Hematopoietic multipotent progenitor cell treated with erythropoietin and hydrocortisone succinate and interleukin-3 and kit ligand, for 15 days (in vitro differentiated cells): ENCODE data around the gene APLNR.

Experiments
- DNase-seq: peaks from one replicate; pipeline ENCODE4 v3.0.0-alpha.2; 2015; ENCODE audit warnings: low spot score

APLNR gene

DNA sequence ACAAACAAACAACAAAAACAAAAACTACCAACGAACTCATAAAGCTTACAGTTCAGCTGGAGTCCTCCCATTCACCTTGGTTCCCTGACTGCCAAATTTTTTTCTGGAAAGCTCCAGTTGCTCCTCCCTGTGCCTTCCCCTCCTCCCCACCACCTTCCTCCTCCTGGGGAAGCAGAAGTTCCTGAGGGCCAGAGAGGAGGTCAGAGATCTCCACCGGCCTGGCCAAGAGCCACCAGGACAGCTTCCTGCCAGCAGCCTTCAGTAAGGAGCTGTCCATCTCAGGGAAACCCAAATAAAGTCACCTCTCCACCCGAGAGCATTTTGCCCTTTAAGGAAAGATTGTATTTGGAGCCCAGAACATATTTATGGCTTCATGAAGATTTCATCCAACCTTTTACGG is 20.0 kb downstream of the APLNR start:
- no peak for DNase-seq

DNA sequence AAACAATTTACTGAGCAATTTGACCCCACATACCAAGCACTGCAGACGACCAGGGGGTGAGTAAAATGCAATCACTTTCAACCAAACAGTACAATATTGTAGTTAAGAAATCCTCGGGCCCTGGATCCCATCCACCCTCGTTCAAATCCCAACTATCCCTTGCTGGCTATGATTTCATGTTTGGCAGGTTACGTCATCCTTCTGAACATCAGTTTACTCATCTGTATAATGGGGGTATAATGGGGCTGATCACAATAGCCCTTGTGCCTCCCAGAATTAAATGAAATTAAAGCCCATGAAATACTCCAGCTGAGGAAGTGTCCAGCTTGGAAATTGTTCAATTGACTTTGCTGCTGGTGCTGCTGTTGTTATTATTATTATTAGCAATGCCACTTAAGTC is 20.6 kb downstream of the APLNR start:
- DNase-seq: no peak

- DNase-seq: no peak
Measured at GRCh38 chr11:57214494-57214893, 22.6 kb downstream of the APLNR start.

DNA sequence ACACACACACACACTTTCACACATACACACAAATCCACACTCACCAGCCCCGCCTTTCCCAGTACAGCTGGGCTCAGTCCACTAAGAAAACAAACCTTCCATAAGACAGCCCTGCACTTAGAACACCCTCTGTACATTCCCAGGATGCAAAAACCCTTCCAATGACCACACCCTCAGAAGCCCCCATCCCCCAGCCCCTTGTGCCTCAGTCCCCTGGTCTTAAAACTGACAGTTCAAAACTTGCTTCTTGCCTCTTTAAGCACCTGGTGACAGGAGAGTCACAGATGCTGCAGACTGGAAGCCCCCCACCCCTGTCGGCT is 23.0 kb downstream of the APLNR start:
- DNase-seq: no peak

- DNase-seq: no peak
Measured at GRCh38 chr11:57213342-57214097, 23.5 kb downstream of the APLNR start.

- no peak for DNase-seq
Measured at GRCh38 chr11:57210781-57211180, 26.3 kb downstream of the APLNR start.

GRCh38 chr11:57207168-57207567 is 29.9 kb downstream of the APLNR start:
- no peak for DNase-seq

GRCh38 chr11:57205041-57205641 is 31.9 kb downstream of the APLNR start:
- no peak for DNase-seq

- no peak for DNase-seq
Measured at GRCh38 chr11:57203882-57204480, 33.1 kb downstream of the APLNR start.

DNA sequence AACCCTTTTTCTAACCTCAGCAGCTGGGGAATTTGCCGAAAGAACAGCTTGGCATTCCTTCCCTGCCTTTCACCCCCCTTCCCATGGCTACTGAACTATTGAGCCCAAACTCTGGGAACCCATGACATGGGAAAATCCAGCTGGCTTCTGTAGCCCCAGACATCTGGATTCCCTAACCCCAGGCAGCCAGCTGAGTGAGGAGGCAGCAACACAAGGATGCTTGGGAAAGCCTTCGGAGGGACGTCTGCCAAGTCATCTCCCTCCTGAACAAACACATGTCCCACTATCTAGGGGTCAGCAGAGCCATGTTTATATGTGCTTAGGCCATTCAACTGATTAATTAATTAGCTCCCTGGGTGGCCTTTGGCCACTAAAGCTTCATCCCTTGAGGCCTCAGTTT is 33.7 kb downstream of the APLNR start:
- no peak for DNase-seq

DNA sequence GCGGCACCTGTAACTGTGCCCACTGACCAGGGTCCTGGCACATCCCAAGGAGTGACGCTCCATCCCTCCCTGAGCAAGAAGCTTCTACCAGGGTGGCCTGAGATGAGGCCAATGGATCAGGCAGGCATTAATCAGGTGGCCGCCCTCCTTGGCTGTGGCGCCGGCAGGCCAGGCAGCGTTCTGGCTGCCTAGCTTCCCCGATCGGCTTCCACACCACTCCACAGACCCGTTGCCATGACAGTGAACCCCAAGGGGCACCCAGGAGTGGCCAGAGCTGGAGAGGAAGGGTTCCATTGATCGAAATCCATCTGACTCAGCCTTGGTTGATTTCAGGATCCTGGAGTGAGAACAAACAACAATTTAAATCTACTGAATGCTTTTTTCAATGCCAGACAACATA is 34.8 kb downstream of the APLNR start:
- no peak for DNase-seq

DNA sequence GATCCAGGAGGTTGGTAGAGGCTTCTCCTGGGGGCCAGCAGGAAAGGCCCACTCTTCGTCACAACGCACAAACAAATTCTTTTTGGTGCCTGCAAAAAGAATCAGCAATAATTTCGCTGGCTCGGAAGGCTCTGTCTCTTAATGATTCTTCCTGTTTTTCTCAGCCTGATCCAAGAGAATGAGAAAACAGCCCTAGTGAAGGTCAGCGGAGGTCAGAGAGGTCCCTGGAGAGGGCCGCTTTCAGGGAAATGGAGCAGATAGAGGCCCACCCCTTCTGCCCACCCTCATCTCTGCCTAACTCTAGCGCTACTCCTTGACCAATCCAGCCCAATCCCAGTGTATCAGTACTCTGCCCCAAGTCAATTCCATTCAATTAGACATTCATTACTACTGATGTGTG is 36.1 kb downstream of the APLNR start:
- DNase-seq: no peak

DNA sequence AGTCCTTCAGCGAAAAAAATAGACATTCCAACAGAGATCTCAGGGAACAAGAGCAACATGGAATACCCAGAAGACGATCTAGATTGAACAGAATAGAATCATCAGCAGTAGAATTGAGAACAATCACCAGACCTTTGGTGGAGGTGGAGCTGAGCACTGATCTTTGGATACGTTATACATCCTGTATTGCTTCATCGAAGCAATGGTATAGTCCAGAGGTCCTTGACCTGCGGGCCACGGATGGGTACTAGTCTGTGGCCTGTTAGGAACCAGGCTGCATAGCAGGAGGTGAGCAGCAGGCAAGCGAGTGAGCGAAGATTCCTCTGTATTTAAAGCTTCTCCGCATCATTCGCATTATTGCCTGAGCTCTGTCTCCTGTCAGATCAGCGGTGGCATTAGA is 37.7 kb downstream of the APLNR start:
- no peak for DNase-seq

- no peak for DNase-seq
Measured at GRCh38 chr11:57197762-57198161, 39.3 kb downstream of the APLNR start.

DNA sequence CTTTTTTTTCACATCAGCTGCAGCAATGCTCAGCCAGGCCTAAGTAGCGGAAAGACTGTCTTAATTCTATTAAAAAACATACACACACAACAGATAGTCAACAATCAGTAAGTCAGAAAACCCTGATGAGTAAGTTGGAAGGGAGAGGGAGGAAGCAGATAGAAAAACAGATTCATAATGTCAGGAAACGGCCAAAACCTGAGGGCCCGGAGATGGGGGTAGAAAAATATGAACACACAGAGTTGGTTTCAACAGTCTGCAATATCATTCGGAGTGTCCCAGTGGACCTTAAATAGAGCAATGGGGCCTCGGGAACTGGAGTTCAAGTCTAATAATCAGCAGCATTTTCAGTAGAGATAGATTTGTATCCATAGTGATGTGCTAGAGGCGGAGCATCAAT is 40.5 kb downstream of the APLNR start:
- no peak for DNase-seq

GRCh38 chr11:57192316-57192715 is 44.7 kb downstream of the APLNR start:
- DNase-seq: no peak

GRCh38 chr11:57191311-57192219 is 45.5 kb downstream of the APLNR start:
- no peak for DNase-seq

- no peak for DNase-seq
Measured at GRCh38 chr11:57190548-57190947, 46.5 kb downstream of the APLNR start.
